Measurements from ENCODE around the gene CRLF2.

DNA sequence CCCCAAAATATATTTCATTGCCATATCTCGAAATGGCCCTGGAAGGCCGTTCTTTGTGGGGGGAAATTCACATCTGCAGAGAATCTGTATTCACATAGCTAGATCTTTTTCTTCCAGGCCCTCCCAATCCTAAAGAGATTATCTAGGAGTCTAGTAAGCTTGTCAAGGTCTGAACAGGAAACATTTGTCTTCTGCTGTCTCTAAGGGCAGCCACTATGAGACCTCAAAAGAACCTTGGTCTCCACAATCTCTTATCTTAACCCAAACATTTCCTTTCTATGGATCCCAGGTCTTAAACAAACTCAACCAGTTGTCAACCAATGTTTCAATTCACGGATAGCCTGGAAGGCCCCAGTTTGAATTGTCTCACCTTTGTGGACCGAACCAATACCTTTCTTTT lies 45.0 kb downstream of the CRLF2 start:
- TF ChIP-seq, protein P1, sequence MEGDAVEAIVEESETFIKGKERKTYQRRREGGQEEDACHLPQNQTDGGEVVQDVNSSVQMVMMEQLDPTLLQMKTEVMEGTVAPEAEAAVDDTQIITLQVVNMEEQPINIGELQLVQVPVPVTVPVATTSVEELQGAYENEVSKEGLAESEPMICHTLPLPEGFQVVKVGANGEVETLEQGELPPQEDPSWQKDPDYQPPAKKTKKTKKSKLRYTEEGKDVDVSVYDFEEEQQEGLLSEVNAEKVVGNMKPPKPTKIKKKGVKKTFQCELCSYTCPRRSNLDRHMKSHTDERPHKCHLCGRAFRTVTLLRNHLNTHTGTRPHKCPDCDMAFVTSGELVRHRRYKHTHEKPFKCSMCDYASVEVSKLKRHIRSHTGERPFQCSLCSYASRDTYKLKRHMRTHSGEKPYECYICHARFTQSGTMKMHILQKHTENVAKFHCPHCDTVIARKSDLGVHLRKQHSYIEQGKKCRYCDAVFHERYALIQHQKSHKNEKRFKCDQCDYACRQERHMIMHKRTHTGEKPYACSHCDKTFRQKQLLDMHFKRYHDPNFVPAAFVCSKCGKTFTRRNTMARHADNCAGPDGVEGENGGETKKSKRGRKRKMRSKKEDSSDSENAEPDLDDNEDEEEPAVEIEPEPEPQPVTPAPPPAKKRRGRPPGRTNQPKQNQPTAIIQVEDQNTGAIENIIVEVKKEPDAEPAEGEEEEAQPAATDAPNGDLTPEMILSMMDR (conservative IDR thresholded peaks at IDR 0.05): no peak
- no peak for TF ChIP-seq EZH2 (IDR thresholded peaks at IDR 0.05; ENCODE audit: low read depth)

Measured in PC-9 (cell line).